Fibroblast of the conjunctiva (primary cell): Measurements from ENCODE around the gene PDZRN3.
"Not testable (repeated sequence)": the region's sequence is repeated elsewhere in the genome, so short reads cannot be mapped to it uniquely, and the experiment has no call there.

ENCODE experiments used
- DNase-seq: peaks from one replicate; pipeline ENCODE4 v3.0.0-alpha.2; 2010; ENCODE audit warnings: low read depth

The PDZRN3 gene

DNA sequence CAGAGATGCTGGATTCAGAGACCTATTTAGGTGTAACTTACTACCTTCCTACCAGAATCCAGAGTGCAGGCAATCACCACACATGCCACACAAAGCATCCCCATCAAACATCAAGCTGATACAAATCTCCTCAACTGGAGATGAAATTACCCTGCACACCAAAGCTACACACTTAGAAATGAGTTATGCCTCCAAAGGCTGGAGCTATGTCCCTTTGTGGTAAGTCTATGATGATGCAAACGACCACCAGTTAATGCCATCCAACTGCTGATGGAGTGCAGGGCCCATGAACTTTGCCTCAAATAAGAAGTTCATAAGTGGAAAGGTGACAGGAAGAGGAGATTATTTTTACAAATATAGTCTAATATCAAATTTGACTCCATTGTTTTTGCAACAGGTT, 38.1 kb downstream of the PDZRN3 start:
- DNase-seq = no peak

- DNase-seq = no peak
Observed at GRCh38 chr3:73586190-73586589, 38.6 kb downstream of the PDZRN3 start.

DNA sequence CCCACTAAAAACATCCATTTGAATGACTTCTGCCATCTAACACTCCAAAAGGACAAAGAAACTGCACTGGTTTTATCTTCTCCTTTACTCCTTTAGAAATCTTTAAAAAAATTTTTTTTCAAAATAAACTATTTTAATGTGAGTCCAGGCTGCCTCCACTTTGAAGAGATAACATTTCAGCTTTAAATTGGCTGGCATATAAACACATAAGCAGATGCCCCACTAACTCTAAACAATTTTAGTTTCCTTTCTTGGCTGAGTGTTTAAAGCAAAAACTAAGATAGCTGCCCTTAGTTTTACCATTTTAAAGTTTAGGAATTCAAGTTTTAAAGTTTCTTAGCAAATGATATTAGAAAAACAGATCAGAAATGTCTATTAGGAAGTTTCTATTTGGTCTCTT, 39.9 kb downstream of the PDZRN3 start:
- DNase-seq = no peak

DNA sequence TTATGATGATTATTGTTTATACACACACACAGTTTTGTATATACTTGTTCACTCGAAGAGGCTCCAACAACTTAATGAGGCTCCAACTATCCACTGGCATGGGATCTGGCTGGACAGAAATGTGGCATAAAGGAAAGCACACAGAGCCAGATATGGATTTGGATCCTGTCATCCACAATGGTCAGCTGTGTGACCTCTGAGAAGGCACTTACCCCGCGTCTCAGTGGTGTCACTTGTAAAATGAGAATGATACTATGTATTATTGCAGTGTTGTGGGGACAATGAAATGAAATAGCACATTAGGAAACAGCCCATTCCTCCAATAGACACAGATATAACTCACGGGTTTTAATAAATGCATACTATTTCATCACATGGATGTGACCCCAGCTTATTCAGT, 42.2 kb downstream of the PDZRN3 start:
- no peak for DNase-seq

DNA sequence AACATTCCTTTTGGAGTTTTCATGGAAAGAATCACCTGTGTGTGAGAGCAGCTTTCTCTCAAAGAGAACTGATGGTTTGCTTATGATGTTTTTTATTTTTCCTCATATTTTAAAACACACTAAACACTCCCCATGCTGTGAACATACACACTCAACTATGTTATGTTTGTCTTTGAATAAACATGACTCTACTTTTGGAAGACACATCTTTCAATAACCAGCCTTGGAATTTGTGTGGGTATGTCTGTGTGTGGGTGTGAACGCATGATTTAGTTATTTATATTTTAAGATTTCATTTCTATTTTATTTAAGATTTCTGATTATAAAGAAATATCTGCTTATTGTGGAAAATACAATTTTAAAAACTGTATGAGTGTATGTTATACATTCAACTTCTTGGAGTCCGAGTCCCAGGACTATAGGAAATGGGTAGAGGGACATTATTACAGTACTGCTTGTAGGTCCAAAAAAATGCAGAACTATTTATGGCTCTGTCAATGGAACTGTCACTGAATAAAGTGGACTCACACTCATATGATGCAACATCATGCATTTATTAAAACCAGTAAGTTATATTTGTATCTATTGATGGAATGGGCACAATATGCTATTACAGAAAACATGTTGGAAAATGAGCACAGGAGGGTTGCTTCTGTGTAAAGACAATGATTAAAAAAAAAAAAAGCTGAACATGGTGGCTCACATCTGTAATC, 43.5 kb downstream of the PDZRN3 start:
- no peak for DNase-seq

DNA sequence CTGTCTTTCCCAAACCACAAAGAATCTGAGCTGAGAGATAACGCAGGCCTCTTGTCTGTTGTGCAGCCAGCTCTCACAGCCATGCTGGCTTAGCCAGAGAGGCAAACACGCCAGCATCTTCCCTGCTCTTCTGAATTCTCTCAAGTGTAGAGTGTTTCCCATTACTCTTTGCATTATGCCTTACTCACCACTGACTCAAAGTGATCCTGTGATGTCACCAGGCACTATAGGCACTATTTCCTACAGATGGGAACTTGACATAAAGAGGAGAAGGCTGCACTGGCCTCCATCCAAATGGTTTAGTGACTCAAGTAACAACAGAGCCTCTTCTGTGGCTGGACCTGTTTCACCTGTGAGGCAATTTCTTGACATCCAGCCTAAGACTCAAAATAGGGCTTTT, 44.4 kb downstream of the PDZRN3 start:
- DNase-seq = no peak

DNA sequence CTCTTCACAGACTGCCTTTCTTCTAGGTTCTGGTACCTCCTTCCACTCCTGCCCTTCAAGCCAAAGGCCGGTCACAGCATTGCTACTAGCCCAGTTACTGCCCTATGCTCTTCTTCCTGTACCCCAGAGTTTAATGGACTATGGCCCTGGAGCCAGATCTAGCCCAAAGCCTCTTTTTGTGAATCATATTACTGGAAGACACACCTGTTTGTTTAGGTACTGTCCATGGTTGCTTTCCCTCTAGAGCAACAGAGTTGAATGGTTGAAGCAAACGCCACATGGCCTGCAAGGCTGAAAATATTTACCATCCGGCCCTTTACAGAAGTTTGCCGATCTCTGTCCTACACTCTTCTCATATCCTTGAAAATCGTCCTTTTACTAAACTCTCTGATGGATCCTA, 47.0 kb downstream of the PDZRN3 start:
- DNase-seq = no peak

- no peak for DNase-seq
Observed at GRCh38 chr3:73576999-73577461, 47.7 kb downstream of the PDZRN3 start.

DNA sequence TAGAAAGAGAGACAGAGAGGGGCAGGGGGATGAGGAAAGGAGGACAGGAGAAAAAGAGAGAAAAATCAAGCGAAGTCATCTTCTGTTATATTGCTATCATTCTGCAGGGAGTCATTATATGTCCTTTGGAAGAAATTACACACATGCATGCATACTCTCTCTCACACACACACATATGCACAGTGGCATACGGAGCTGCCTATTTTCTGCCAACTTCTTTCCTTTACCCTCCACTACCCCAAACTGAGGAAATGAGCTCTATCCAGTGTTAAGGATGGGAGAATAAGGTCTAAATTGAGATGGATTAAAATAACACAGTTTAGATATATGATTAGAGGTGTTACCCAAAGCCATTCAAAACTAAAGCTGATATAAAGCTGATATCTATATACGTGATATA, 48.8 kb downstream of the PDZRN3 start:
- DNase-seq = no peak

DNA sequence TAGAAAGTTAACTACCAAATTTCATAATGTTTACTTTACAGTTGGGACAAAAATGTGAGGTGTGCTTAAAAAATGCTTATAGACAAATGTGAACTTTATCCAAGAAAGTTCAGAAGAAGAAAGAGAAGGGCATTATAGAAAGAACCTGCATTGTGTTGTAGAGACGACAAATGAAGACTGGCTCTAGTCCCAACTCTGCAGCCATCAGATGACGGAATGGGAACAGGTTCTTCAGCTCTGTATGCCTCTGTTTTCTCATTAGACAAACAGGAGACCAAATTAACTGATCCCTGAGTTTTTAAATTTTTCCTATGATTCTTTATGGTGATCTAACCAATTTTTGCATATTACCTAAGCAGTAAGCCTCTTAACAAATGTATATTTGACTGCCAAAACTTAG, 49.2 kb downstream of the PDZRN3 start:
- DNase-seq = no peak

GRCh38 chr3:73573204-73573603, 51.5 kb downstream of the PDZRN3 start:
- DNase-seq = no peak

GRCh38 chr3:73572368-73572767, 52.4 kb downstream of the PDZRN3 start:
- DNase-seq = no peak

- DNase-seq = no peak
Observed at GRCh38 chr3:73571238-73571794, 53.4 kb downstream of the PDZRN3 start.

DNA sequence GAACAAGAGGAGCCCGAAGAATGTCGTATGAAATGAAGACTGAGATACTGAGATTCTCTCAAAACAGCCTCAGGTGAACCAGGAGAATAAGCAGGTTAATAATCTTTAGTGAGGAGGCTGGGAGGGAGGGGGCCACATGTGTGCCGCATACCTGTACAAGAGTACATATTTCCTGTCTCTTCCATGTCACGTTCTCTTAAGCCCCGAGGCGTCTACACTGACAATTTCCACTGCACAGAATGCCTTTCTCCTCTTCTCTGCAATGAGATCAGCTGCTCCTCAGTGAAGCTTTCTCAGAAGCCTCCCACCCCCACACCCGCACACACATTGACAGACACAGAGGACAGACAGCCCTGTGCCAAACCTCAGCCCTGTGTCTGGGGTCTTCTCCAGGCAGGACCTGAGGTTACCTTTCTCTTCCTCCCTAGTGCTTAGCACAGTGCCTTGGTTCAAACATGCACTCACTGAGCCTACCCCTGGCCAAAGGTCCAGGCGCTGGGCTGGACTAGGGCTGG, 55.4 kb downstream of the PDZRN3 start:
- no peak for DNase-seq

GRCh38 chr3:73568371-73568862, 56.3 kb downstream of the PDZRN3 start:
- DNase-seq = no peak

DNA sequence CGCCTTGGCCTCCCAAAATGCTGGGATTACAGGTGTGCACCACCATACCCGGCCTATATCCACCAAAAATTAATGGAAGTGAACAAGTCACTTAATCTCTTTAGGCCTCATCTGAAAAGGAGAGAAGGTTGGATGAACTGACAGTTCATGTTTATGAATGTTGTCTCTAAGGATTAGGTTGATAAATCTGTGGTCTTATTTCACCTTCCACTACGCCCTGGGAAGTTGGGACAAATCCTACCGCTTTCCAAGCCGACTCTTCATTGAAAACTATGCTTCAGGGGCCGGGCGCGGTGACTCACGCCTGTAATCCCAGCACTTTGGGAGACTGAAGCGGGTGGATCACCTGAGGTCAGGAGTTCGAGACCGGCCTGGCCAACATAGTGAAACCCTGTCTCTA, 59.4 kb downstream of the PDZRN3 start:
- DNase-seq = not testable (repeated sequence)

- no peak for DNase-seq
Observed at GRCh38 chr3:73563896-73564582, 60.7 kb downstream of the PDZRN3 start.

DNA sequence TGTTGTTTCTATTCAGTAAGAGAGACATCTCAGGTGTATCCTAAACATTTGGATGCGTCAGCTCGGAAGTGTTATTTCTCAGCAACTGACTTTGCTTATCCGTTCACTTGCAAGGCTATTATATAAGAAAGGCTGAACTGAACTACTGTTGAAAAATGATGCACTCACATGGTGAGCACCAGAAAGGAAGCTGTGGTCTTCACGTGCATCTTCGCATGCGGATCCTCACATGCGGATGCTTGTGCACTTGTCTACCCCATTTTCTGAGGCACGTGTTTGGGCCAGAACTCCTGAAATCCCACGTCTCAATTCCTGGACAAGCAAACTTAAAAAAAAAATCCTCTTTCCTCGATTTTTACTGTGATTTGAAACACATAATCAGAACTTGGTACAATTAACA, 63.2 kb downstream of the PDZRN3 start:
- DNase-seq = no peak

GRCh38 chr3:73559749-73560148, 65.0 kb downstream of the PDZRN3 start:
- no peak for DNase-seq

- peak; percentile 76 for DNase-seq
Observed at GRCh38 chr3:73558727-73559075, 66.0 kb downstream of the PDZRN3 start.

DNA sequence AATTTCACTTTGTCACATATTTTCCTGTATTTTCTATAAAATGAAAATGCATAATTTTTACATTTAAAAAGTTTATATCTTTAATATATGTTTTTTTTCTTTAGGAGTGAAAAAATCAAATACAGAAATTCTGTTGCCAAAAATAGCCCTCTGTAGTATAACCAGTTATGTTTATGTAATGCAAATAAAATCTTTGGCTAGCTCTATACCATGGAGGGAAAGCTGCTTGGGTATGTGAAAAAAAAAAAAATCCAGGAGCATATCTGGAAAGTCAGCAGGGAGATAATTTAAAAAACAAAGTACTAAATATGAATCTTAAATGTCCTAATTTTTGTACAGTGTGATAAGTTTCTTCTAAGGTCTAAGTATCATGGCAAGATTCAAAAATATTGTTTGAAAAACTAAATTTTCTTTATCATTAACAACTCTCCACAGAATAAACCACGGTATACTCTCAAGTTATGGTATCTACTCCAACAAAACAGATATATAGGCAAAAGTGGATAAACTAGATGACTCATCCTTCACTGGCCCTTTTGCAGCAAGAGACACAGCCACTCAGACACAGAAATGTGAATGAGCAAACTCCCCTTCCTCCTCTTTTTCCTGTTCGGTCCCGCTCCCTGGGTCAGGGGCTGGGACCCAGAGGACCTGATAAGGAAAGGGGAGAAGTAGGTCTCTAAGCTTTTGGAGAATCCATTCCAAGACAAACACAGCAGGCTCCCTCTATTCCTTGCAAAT, 66.6 kb downstream of the PDZRN3 start:
- DNase-seq = no peak
